HG02610 (cell line): ENCODE measurements around the gene LRPAP1.

ENCODE experiments used
- ATAC-seq: cut with Tn5 transposase; IDR thresholded peaks from one replicate; pipeline ENCODE4 v1.9.1; 2021; ENCODE audit warnings: mild to moderate bottlenecking, moderate library complexity; ENCODE audit not compliant: unreplicated experiment

LRPAP1 gene

DNA sequence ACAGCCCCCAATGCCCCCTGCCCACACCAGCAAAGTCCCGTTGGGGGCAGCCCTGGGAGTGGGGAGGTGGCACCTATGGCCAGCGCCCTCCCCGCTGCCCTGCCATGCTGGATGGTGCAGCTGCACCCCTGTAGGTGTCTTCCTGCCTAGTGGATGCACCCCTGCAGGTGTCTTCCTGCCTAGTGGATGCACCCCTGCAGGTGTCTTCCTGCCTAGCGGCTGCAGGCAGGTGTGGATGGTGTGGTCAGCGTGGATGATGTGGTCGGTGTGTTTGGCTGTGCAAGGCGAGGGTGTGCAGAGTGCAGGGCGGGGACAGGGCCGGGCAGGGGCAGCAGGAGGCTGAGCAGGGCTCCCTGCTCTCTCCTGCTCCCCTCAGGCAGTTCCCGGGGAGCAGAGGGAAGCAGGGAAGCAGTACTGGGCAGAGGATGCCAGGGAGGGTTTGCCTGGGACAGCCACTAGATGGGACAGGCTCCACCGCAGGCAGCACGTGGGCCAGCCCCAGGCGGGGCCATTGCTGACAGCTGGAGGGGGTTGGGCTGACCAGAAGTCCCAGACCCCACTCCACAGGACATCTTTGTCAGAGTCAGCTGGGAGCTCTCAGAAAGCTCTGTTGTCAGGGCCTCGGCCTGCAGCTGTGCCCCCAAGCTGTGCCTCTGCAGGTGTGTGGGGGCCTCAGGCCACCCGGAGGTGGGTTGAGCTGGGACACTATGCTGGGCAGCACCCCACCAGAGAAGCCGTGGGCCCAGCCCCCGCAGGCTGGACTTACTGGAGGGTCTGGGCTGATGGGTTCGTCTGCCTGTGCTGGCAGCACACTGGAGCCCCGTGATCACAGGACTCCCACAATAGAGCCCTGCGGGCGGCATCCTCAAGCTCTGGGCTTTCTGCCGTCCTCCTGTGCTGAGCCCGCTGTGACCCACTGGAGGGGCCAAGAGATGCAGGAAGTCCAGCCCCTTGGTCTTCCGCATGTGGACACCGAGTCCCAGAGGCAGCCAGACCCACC is 45.4 kb downstream of the LRPAP1 start:
- ATAC-seq, result no peak

DNA sequence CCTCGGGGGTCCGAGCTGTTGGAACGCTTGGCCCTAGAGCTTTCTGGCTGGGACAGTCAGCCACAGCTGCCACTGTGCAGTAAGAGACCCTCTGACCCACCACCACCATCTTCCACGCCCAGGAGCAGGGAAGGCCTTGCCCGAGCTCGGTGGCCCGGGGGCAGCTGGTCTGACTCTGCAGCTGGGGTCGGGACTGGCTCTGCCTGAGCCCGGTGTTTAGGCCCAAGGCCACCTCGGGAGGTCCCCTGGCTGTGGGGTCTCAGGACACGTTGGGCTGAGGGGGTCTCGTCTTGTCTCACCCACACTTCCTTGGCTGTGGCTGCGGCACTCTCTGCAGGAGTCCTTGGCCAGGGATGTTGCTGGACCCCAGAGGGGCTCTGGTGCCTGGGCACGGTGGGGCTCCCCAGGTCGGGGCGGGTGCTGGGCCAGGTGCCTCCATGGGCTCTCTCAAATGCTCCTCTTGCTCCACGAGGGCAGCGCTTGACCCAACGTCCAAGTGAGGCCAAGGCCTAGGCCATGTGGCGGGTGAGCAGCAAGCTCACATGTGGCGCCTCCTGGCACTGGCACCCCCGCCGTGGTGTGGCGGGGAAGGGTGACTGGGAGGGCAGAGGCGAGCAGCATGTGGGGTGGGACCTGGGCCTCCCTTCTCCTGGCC is 46.2 kb downstream of the LRPAP1 start:
- ATAC-seq, result no peak

DNA sequence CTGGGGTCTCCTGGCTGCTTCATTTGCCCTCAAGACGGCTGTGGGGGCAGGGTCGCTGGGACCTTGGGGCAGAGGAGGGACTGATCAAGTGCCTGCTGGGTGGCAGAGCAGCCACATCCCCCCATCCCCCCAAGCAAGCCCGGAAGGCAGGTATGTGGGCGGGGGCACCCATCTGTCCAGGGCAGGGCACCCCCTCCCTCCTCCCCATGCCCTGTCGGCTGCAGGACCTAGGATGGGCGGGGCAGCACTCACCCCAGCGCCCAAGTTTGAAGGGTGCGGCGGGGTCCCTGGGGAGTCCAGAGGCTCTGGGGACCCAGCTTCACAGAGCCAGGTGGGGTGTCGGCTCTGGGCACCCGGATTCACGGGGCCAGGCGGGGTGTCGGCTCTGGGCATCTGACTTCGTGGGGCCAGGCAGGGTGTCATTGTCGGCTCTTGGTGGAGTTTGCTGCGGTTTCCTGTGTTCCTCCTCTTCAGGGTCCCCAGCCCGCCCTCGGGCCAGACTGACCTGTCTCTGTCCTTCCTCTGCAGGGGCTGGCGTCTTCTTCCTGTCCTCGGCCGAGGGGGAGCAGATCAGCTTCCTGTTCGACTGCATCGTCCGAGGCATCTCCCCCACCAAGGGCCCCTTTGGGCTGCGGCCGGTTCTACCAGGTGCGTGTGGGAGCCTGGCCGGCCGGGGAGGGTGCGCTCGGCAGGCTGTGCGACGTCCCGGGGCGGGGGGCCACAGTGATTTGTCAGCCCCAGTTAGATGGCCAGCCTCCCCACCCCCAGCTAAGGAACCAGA is 47.0 kb downstream of the LRPAP1 start:
- ATAC-seq, result no peak

DNA sequence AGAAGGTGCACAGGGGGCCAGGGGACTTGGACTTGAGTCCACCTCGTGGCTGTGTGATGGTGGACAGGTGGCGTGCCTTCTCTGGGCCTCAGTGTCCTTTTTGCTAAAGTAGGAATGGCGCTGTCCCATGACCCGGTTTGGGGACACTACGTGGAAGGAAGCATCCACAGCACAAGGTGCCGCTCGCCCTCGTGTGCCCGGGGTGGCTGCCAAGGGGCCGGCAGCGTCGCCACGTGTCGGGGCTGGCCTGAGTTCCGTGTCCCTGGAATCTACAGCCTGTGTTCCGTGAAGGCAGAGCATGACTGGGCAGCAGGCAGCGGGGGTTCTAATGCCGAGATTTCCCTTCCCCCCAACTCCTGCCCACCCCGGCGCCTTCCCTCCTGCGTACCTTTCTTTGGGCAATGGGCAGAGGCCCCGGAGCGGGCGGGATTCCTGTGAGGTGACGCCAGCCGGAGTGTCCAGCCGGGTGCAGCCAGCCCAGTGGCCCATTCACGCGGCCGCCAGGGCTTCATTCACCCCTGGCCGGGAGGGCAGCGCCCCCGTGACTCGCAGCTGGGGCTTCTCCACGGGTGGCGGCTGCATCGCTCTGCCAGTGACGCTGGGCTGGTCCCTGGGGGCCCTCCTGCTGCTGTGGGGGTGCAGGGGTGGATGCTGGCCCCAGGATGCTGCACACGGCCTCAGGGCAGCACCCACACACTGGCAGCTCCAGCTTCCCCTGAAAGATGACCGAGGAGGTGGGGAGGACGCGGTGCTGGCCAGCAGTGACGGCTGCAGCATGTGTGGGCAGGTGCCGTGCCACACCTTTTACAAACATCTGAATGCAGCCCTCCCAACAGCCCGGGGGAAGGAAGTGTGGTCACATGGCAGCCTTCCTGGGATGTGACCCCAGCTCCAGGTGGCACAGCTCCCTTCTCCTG is 47.9 kb downstream of the LRPAP1 start:
- no peak for ATAC-seq

DNA sequence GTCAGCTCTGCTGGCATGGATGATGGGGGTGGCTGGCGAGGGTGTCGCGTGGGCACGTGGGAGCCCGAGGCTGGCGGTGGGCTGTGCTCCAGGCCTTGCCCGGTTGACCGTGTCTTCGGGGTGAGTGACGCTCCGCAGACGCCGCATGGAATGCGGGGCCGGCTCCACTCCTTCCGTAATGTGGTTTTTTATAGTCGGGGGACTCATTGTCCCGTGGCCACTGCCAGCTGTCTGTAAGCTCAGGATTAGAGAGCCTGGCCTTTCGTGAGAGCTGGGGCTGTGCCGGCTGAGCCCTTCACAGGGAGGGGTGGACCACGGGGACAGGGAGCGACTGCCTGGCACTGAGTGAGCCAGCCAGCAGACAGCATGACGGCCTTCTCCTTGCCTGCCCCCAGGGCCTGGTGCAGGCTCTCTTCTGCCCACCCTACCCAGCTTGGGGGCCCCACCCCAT is 48.7 kb downstream of the LRPAP1 start:
- no peak for ATAC-seq

DNA sequence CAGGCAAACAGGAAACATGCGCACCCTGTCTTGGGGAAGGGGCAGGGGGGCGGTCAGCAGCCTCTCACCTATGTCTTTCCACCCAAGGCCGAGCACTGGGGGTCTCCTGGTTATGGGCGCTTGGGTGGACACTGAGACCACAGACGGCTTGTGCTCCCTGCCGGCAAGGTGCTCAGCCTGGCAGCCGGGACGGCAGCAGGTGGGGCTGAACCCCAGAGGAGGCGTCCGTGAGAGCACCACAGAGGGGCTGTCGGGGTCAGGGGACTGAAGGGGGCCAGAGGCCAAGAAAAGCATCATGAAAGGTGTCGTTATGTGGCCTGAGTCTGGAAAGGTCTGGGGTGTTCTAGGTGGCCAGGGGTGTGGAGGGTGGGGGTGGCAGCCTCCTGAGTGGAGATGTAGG is 49.5 kb downstream of the LRPAP1 start:
- no peak for ATAC-seq

DNA sequence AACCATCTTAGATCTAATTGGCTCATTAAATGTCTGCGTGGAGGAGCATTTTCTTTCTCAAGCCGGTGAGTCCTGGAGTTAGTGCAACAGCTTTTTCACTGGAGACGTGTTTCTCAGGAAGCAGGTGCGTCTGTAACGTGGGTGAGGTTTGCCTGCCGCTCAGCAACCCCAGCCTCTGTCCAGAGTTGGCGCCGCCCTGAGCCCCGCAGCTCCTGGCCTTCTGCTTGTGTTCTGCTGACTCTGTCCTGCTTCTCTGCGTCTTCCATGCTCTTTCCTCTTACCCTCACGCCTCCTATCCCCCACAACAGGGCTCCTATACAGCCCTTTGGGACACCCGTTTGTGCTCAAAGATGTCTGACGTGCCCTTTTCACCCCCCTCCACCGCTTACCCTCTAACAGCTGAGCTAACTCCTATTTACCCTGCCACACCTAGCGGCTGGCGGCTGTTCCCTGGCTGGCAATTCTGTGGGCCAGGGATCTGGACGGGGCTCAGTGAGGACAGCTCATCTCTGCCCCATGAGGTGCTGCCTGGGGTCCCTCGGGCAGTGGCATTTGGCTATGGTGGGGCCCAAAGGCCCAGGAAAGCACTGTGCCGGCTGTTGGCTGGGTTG is 50.3 kb downstream of the LRPAP1 start:
- no peak for ATAC-seq

DNA sequence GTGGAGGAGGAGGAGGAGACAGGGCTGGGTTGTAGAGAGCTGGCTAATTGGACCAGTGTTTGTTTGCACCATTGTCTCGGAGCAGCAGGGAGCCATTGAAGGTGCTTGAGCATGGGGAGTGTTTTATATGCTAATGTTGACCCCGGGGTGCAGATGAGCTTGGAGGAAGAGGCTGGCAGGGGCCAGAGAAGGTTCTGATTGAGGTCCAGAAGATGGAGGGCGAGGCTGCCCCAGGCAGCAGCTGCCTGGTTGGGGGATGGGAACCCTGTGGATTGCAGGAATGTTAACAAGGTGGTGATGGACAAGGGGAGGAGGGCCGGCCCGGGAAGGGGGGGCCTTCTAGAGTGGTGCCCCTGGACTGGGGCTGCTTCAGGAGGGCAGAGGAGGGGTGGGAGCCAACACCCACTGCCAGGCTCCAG is 51.1 kb downstream of the LRPAP1 start:
- ATAC-seq, result no peak

DNA sequence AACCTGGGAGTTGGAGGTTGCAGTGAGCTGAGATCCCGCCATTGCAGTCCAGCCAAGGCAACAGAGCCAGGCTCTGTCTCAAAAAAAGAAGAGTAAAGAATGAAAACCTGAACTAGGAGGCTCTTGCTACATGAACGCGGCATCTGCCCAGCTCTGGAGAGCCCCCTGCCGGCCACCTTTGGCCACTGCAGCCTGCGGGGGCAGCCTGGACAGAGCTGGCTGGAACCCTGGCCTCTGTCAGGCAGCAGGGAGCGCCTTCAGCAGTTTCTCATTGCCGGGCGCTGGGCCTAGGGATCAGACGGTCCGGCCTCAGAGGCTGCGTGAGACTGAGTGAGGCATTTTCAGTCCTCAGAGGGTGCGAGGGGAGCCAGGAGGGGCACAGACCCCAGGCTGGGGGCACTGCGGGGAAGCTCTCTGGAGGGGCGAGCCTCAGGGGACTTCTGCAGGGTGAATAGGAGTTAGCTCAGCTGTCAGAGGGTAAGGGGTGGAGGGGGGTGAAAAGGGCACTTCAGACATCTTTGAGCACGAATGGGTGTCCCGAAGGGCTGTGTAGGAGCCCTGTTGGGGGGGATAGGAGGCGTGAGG is 51.6 kb downstream of the LRPAP1 start:
- ATAC-seq, result no peak

DNA sequence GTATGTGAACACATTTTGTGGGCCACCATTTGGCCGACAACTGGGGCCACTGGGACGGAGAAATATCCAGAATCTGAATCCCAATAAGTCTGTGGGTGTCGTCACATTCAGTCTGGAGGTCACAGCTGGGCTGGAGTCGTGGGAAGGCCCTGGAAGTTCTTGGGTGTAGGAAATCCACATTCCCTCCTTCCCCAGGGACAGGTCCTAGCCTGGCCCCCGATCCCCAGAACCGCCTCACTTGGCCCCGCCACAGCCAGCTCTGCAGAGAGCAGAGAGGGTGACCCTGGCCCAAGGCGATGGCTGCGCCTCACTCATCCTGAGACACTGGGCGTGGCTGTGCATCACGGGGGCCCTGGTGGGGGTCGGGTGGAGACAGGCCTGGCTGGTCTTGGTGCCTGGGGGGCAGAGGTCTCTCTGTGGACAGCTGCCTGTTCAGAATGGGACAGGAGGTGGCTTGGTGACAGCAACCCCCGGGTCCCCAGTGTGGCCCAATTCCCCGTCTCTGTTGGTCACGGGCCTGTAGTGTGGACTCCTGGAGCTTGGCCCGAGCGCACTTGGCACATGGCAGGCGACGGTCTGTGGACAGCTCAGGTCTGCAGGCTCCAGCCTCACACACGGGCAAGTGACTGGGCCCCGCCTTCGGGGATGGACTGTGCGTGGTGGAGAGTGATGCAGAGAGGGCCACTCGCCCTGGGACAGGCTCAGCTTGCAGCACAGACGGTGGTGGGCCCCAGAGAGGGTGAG is 52.7 kb downstream of the LRPAP1 start:
- ATAC-seq, result no peak

DNA sequence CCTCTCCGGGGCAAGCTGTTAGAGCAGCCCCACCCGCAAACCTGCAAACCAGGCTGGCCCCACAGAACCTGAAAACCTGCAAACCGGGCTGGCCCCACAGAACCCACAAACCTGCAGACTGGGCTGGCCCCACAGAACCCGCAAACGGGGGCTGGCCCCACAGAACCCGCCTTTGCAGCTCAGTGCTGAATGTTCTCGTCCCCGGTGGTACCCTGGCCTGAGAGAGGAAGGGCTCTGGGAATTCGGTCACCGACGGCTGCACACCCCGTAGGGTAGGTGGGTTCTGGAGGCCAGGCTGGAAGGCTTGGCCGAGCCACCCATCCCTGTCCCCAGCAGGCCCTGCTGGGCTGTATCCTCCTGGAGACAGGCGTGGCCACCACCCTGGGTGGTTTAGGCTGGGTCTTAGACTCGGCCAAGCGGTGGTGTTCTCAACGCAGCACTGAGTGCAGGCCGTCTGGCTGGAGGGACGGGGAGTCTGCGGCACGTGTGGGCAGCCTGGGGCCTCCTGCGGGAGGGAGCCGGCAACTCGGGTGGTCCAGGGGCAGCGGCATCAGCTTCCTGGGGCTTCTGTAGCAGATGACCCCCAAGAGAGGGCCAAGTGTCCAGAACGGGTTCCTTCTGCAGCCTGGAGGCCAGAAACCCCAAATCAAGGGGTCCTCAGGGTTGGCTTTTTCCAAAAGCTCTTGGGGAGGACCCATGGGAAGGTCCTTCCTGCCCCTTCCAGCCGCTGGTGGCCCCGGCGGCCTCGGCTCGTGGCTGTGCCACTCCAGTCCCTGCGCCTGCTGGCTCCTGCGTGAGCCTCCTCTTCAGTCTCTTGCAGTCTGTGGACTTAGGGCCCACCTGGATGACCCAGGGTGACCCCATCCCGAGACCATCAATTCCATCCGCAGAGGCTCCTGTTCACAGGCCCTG is 53.5 kb downstream of the LRPAP1 start:
- ATAC-seq, result no peak

DNA sequence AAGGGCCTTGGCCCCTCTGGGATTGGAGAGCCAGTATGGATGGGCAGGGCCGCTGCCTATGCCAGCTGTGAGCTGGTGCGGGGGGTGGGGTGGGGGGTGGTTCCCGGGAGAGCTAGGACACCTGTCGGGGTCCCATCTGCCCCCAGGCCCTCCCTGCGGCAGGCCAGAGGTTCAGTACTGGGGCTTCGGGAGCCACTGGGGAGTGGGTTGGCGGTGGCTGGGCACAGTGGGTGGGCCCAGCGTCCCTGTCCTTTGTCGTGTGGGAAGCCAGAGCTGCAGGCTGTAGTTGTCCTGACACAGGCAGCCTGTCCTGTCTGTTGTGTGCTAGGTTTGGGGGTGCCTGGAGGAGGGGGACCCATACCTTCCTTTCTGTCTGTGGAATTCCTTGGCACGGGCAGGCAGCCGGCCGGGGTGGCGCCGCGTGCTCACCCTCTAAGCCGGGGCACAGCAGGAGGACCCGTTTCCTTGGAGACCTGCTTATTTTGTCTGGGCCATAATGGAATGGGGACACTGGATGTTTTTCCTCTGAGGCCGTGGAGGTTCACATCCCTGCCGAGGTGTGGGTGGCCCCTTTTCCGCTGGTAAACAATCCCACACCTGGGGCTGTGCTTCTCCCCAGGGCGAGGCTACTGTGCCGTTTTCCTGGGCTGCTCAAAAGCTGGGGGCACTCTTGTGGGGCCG is 54.3 kb downstream of the LRPAP1 start:
- ATAC-seq, result no peak

DNA sequence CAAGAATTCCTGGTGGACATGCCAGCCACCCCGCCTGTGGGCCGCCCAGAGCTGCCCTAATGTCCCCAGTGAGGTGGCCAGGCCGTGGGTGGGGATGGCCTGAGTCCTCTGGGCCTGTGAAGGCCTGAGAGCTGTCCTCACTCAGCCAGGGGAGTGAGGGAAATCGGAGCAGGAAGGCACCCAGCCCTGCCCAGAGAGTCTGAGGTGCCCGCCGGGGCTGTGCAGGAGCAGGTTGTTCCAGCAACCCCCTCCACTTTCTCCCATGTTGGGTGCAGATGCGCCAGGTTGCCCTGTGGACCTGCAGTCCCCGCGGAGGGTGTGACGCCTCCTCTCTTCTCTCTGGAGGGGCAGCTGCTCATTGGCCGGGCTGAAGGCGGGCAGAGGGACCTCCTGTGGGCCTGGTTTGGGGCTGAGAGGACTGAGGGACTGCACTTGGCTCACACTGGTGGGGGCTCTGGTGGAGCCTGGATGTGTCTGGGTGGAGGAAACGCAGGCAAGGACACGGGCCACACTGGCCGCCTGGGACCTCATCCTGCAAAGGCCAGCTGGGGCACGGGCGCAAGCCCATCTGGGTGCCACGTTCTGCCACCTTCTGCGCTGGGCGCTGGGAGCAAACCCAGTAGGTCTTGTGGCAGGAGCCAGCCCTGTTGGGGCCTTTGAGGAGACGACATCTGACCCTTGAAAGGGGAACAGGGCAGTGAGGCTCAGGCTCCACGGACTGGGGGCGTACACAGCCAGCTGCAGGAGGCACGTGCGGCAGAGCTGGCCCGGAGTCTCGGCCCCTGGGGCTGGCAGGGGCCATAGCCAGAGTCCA is 55.1 kb downstream of the LRPAP1 start:
- ATAC-seq, result no peak

DNA sequence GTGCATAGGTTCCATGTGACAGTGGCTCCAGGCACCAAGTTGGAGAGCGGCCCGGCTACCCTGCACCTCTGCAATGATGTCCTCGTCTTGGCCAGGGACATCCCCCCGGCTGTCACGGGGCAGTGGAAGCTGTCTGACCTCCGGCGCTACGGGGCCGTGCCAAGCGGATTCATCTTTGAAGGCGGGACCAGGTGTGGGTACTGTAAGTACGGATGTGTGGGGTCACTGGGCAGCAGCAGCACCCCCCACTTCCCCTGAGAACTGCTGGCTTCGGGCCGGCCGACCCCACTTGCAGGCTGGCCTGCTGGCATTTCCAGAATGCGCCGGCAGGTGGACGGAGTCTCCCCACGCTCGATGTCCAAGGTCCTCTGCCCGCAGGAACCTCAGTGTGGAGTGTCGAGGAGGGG is 55.9 kb downstream of the LRPAP1 start:
- no peak for ATAC-seq

DNA sequence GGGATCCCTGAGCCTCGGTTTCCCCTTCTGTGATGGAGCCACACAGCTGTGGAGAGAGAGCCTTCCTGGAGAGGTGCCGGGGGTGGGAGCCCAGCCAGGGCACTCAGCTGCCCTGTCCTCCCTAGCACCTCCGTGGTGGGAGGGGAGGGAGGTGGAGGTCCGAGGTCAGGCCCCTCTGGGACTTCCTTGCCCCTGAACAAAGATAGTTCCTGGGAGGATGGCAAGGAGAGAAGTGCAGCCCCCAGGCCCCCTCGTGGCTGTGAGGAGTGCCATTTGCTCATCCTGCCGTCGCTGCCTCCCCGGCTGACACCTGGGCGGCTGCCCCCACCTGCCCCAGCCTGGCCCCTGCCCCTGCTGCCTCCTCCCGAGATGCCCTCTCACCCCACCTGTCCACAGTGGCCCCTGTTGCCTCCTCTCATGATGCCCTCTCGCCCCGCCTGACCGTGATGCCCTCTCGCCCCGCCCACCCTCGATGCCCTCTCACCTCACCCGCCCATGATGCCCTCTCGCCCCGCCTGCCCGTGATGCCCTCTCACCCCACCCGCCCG is 56.4 kb downstream of the LRPAP1 start:
- no peak for ATAC-seq
